Right lobe of liver (tissue), 4 donors: ENCODE measurements around the gene ZP2.

Experiments
- POLR2A ChIP-seq: fragments of 450-650 bp; IDR thresholded peaks from one replicate; pipeline ENCODE4 v1.6.1; 2017; ENCODE audit warnings: antibody characterized with exemption, mild to moderate bottlenecking
- TF ChIP-seq, protein P1 (sequence below), 4 donors: fragments of 200-600 bp in 3 of 4; fragments of 450-650 bp in 1 of 4; IDR thresholded peaks; one replicate each; pipeline versions ENCODE4 v1.5.1 to v1.8.0; 2016 to 2022; ENCODE audit warnings: antibody characterized with exemption in 4 of 4, mild to moderate bottlenecking in 2 of 4
- donor health status: DM: no; HTN: no; CAD: no.
- donor health status: DM: no; HTN: no; CAD: no.
- donor health status: DM: no; HTN: yes; CAD: no.

DNA sequence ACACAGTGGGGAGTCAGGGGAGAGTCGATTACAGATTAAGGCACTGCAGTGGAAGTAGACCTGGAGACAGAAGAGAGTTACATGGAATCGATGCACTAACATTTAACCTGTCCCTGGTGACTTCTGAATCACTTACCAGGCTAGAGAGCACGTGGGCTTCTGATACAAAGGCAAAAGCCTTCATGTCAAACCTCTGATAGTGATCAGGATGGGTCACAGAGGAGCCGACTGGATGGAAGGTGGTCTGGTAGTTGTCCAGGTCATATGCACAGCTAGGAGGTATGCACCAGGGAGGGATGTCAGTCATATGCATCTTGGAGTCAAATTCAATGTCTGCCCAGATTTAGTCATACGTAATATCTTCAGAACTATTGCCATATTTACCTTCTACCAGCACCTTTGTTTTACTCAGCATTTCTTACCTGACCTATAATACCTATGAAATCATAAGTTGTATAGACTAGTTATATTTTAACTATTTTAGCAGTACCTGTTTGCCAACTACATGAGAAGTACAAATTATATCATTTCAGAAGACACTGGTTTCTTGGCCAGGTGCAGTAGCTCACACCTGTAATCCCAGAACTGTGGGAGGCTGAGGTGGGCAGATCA is 11.7 kb downstream of the ZP2 start:
- TF ChIP-seq, protein P1, sequence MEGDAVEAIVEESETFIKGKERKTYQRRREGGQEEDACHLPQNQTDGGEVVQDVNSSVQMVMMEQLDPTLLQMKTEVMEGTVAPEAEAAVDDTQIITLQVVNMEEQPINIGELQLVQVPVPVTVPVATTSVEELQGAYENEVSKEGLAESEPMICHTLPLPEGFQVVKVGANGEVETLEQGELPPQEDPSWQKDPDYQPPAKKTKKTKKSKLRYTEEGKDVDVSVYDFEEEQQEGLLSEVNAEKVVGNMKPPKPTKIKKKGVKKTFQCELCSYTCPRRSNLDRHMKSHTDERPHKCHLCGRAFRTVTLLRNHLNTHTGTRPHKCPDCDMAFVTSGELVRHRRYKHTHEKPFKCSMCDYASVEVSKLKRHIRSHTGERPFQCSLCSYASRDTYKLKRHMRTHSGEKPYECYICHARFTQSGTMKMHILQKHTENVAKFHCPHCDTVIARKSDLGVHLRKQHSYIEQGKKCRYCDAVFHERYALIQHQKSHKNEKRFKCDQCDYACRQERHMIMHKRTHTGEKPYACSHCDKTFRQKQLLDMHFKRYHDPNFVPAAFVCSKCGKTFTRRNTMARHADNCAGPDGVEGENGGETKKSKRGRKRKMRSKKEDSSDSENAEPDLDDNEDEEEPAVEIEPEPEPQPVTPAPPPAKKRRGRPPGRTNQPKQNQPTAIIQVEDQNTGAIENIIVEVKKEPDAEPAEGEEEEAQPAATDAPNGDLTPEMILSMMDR (IDR thresholded peaks at IDR 0.05), result no peak
- TF ChIP-seq POLR2A, result no peak
